HL-60 (cell line): Measurements from ENCODE around the gene RHNO1.

Experiments
- GABPA ChIP-seq: IDR thresholded peaks from 2 replicates; pipeline ENCODE4 v1.6.1; 2012; ENCODE audit warnings: low read depth
- POLR2AphosphoS5 ChIP-seq: IDR thresholded peaks from 2 replicates; pipeline ENCODE4 v1.6.1; 2012; ENCODE audit warnings: low read depth
- SPI1 ChIP-seq: IDR thresholded peaks from 2 replicates; pipeline ENCODE4 v1.6.1; 2012; ENCODE audit warnings: low read depth, mild to moderate bottlenecking, borderline replicate concordance
- TF ChIP-seq, protein P1 (sequence below): IDR thresholded peaks from one replicate; pipeline ENCODE4 v1.5.1; 2011; ENCODE audit warnings: low read length, control low read depth, inconsistent platforms; ENCODE audit not compliant: insufficient read depth
- TF ChIP-seq, protein P2 (sequence below): IDR thresholded peaks from 2 replicates; pipeline ENCODE4 v1.6.1; 2012; ENCODE audit warnings: low read depth; ENCODE audit not compliant: insufficient replicate concordance

DNA sequence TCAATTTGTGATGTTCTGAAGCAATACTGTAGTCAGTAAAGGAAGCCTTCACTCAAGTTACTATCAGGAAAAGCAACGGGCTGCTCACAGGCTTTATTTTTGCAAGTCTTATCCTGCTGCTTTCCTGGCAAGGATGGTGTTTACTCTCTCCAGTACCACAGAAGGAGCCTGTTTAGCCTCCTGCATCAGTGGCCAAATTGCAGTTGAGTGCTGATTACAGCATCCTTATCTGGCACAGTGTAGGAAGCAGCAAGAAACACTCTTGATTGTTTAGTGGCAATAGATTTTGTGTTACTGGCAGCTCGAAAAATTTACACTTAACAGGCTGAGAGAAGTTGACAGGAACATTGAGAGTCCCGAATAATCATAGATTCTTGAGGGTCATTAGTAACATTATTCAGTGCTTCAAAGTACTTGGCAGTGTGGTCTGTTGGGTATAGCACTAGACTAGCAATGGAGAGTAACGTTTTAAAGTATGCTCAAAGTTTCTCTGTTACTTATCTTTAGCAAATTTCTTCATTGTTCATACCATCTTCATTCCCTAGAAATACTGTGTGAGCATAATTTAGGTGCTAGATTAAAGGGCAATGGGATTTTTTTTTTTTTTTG, 25.4 kb downstream of the RHNO1 start:
- TF ChIP-seq, protein P1, sequence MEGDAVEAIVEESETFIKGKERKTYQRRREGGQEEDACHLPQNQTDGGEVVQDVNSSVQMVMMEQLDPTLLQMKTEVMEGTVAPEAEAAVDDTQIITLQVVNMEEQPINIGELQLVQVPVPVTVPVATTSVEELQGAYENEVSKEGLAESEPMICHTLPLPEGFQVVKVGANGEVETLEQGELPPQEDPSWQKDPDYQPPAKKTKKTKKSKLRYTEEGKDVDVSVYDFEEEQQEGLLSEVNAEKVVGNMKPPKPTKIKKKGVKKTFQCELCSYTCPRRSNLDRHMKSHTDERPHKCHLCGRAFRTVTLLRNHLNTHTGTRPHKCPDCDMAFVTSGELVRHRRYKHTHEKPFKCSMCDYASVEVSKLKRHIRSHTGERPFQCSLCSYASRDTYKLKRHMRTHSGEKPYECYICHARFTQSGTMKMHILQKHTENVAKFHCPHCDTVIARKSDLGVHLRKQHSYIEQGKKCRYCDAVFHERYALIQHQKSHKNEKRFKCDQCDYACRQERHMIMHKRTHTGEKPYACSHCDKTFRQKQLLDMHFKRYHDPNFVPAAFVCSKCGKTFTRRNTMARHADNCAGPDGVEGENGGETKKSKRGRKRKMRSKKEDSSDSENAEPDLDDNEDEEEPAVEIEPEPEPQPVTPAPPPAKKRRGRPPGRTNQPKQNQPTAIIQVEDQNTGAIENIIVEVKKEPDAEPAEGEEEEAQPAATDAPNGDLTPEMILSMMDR, result no peak
- TF ChIP-seq SPI1, result no peak
- no peak for TF ChIP-seq POLR2AphosphoS5
- TF ChIP-seq, protein P2, sequence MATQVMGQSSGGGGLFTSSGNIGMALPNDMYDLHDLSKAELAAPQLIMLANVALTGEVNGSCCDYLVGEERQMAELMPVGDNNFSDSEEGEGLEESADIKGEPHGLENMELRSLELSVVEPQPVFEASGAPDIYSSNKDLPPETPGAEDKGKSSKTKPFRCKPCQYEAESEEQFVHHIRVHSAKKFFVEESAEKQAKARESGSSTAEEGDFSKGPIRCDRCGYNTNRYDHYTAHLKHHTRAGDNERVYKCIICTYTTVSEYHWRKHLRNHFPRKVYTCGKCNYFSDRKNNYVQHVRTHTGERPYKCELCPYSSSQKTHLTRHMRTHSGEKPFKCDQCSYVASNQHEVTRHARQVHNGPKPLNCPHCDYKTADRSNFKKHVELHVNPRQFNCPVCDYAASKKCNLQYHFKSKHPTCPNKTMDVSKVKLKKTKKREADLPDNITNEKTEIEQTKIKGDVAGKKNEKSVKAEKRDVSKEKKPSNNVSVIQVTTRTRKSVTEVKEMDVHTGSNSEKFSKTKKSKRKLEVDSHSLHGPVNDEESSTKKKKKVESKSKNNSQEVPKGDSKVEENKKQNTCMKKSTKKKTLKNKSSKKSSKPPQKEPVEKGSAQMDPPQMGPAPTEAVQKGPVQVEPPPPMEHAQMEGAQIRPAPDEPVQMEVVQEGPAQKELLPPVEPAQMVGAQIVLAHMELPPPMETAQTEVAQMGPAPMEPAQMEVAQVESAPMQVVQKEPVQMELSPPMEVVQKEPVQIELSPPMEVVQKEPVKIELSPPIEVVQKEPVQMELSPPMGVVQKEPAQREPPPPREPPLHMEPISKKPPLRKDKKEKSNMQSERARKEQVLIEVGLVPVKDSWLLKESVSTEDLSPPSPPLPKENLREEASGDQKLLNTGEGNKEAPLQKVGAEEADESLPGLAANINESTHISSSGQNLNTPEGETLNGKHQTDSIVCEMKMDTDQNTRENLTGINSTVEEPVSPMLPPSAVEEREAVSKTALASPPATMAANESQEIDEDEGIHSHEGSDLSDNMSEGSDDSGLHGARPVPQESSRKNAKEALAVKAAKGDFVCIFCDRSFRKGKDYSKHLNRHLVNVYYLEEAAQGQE, result no peak
- no peak for TF ChIP-seq GABPA
